ENCODE results near the gene KCNC1.

GRCh38 chr11:17743808-17744119, 9.2 kb downstream of the KCNC1 start:
- no peak for TF ChIP-seq CTCF (IDR thresholded peaks at IDR 0.05; ENCODE audit: low read depth, low read length)
- no peak for TF ChIP-seq EZH2phosphoT487 (IDR thresholded peaks at IDR 0.05; ENCODE audit: low read depth)
